HEK293 (cell line): ENCODE measurements around the gene APOC3.

Experiments used
- ZBTB20 ChIP-seq: fragments of 450-650 bp; formaldehyde crosslinking; IDR thresholded peaks from 2 replicates; pipeline ENCODE4 v1.5.1; 2016; ENCODE audit warnings: missing biosample characterization, missing genetic modification characterization
- ZNF350 ChIP-seq: fragments of 450-650 bp; formaldehyde crosslinking; IDR thresholded peaks from 2 replicates; pipeline ENCODE4 v1.5.0; 2017; ENCODE audit warnings: missing biosample characterization, mild to moderate bottlenecking, missing genetic modification characterization
- TF ChIP-seq, protein P1 (sequence below): fragments of 450-650 bp; formaldehyde crosslinking; IDR thresholded peaks from 2 replicates; pipeline ENCODE4 v1.5.1; 2016; ENCODE audit warnings: missing biosample characterization, missing genetic modification characterization

GRCh38 chr11:116849486-116849885 lies 19.8 kb downstream of the APOC3 start:
- TF ChIP-seq ZBTB20 (no peak), ZNF350 (tag by site-specific recombination) (no peak)
- TF ChIP-seq, protein P1, sequence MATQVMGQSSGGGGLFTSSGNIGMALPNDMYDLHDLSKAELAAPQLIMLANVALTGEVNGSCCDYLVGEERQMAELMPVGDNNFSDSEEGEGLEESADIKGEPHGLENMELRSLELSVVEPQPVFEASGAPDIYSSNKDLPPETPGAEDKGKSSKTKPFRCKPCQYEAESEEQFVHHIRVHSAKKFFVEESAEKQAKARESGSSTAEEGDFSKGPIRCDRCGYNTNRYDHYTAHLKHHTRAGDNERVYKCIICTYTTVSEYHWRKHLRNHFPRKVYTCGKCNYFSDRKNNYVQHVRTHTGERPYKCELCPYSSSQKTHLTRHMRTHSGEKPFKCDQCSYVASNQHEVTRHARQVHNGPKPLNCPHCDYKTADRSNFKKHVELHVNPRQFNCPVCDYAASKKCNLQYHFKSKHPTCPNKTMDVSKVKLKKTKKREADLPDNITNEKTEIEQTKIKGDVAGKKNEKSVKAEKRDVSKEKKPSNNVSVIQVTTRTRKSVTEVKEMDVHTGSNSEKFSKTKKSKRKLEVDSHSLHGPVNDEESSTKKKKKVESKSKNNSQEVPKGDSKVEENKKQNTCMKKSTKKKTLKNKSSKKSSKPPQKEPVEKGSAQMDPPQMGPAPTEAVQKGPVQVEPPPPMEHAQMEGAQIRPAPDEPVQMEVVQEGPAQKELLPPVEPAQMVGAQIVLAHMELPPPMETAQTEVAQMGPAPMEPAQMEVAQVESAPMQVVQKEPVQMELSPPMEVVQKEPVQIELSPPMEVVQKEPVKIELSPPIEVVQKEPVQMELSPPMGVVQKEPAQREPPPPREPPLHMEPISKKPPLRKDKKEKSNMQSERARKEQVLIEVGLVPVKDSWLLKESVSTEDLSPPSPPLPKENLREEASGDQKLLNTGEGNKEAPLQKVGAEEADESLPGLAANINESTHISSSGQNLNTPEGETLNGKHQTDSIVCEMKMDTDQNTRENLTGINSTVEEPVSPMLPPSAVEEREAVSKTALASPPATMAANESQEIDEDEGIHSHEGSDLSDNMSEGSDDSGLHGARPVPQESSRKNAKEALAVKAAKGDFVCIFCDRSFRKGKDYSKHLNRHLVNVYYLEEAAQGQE (tag by site-specific recombination), result no peak
